Fibroblast of skin of back (primary cell): Measurements from ENCODE around the gene SLC25A31. TPM values are rescaled to one million over a fixed set of nuclear protein-coding genes. Genes with fewer than 3 reads are reported as not detected.

Source experiments
- DNase-seq: peaks from one replicate; pipeline ENCODE4 v3.0.0-alpha.2; 2013
- polyA plus RNA-seq, 2 experiments: library from polyadenylated mRNA; unstranded; fragments of 120-200 nt; gene quantifications; one replicate each; pipeline ENCODE4 v1.2.1, GENCODE V29; 2013; ENCODE audit not compliant: insufficient read length in 2 of 2

SLC25A31 gene
- polyA plus RNA-seq (2013, experiment 1 of 2; ENCODE audit: insufficient read length), result not detected
- not detected for polyA plus RNA-seq (2013, experiment 2 of 2; ENCODE audit: insufficient read length)

GRCh38 chr4:127730142-127730913 lies at the start of gene SLC25A31:
TSS of gene SLC25A31 (plus strand) at chr4:127730400. CDS start at chr4:127730546, 146 bp downstream.
- no peak for DNase-seq

- peak; percentile 55 for DNase-seq
Observed at GRCh38 chr4:127685292-127685691, 44.9 kb upstream of the SLC25A31 start.

GRCh38 chr4:127686658-127687057 lies 43.5 kb upstream of the SLC25A31 start:
- DNase-seq, result peak; percentile 55

- no peak for DNase-seq
Observed at GRCh38 chr4:127687580-127687979, 42.6 kb upstream of the SLC25A31 start.

GRCh38 chr4:127698789-127699200 lies 31.4 kb upstream of the SLC25A31 start:
- peak; percentile 95 for DNase-seq

GRCh38 chr4:127708985-127709384 lies 21.2 kb upstream of the SLC25A31 start:
- peak; percentile 77 for DNase-seq

GRCh38 chr4:127709456-127709855 lies 20.7 kb upstream of the SLC25A31 start:
- peak; percentile 16 for DNase-seq

- no peak for DNase-seq
Observed at GRCh38 chr4:127731406-127731805, 1.2 kb downstream of the SLC25A31 start.

- DNase-seq, result peak; percentile 56
Observed at GRCh38 chr4:127732623-127733328, 2.6 kb downstream of the SLC25A31 start.

- no peak for DNase-seq
Observed at GRCh38 chr4:127734976-127735375, 4.8 kb downstream of the SLC25A31 start.

- DNase-seq, result no peak
Observed at GRCh38 chr4:127737295-127737694, 7.1 kb downstream of the SLC25A31 start.

- DNase-seq, result no peak
Observed at GRCh38 chr4:127741247-127741646, 11.0 kb downstream of the SLC25A31 start.

- DNase-seq, result no peak
Observed at GRCh38 chr4:127747883-127748282, 17.7 kb downstream of the SLC25A31 start.

- DNase-seq, result no peak
Observed at GRCh38 chr4:127748957-127749356, 18.8 kb downstream of the SLC25A31 start.

GRCh38 chr4:127756906-127757305 lies 26.7 kb downstream of the SLC25A31 start:
- no peak for DNase-seq

- DNase-seq, result no peak
Observed at GRCh38 chr4:127759228-127759820, 29.1 kb downstream of the SLC25A31 start.

GRCh38 chr4:127759893-127760292 lies 29.7 kb downstream of the SLC25A31 start:
- peak; percentile 38 for DNase-seq

- no peak for DNase-seq
Observed at GRCh38 chr4:127771535-127772275, 41.5 kb downstream of the SLC25A31 start.

- DNase-seq, result no peak
Observed at GRCh38 chr4:127772769-127773671, 42.8 kb downstream of the SLC25A31 start.

- no peak for DNase-seq
Observed at GRCh38 chr4:127775843-127776242, 45.6 kb downstream of the SLC25A31 start.

- DNase-seq, result no peak
Observed at GRCh38 chr4:127776620-127777019, 46.4 kb downstream of the SLC25A31 start.
